ENCODE data around the gene DDT.
"Not testable (repeated sequence)": the region's sequence is repeated elsewhere in the genome, so short reads cannot be mapped to it uniquely, and the experiment has no call there.

DDT gene

GRCh38 chr22:24006207-24006913, 32.1 kb upstream of the DDT start:
- Histone ChIP-seq H3K4me1 (ENCODE audit: control insufficient read depth in 1 of 2, insufficient read depth in 2 of 2, low read length in 2 of 2) (no peaks in the 10 kb centered on the region), H3K9me3 (ENCODE audit: control insufficient read depth in 1 of 2, low read length in 2 of 2) (no peaks in the 10 kb centered on the region), H3K27me3 (ENCODE audit: low read depth, low read length) (no peaks in the 10 kb centered on the region), H3K36me3 (ENCODE audit: control insufficient read depth in 1 of 2, insufficient read depth in 2 of 2, low read length in 2 of 2) (no peaks in the 10 kb centered on the region), H3K4me3 (ENCODE audit: low read depth in 1 of 2, low read length in 2 of 2) (no peak overlapping the region), H3K27ac (ENCODE audit: low read length) (no peak overlapping the region)

- H3K9me3 ChIP-seq (ENCODE audit: control insufficient read depth in 1 of 2, low read length in 2 of 2) = no peaks in the 10 kb centered on the region
- no peaks in the 10 kb centered on the region for H3K36me3 ChIP-seq (ENCODE audit: control insufficient read depth in 1 of 2, insufficient read depth in 2 of 2, low read length in 2 of 2)
- H3K4me1 ChIP-seq (ENCODE audit: control insufficient read depth in 1 of 2, insufficient read depth in 2 of 2, low read length in 2 of 2) = no peaks in the 10 kb centered on the region
- H3K27ac ChIP-seq (ENCODE audit: low read length) = no peak within 1 kb of the TSS
- no peaks in the 10 kb centered on the region for H3K27me3 ChIP-seq (ENCODE audit: low read depth, low read length)
- no peak within 1 kb of the TSS for H3K4me3 ChIP-seq (ENCODE audit: low read depth in 1 of 2, low read length in 2 of 2)
These were observed 31.0 kb upstream of the DDT start, which contains the start of gene GSTT4 for GRCh38 chr22:24005201-24005600. TSS of gene GSTT4 (minus strand) at chr22:24005453. CDS start at chr22:24005356, 97 bp downstream.

- H3K36me3 ChIP-seq (ENCODE audit: control insufficient read depth in 1 of 2, insufficient read depth in 2 of 2, low read length in 2 of 2) = no peaks in the 10 kb centered on the region
- H3K27ac ChIP-seq (ENCODE audit: low read length) = no peak overlapping the region
- H3K4me1 ChIP-seq (ENCODE audit: control insufficient read depth in 1 of 2, insufficient read depth in 2 of 2, low read length in 2 of 2) = no peaks in the 10 kb centered on the region
- no peaks in the 10 kb centered on the region for H3K27me3 ChIP-seq (ENCODE audit: low read depth, low read length)
- H3K9me3 ChIP-seq (ENCODE audit: control insufficient read depth in 1 of 2, low read length in 2 of 2) = no peaks in the 10 kb centered on the region
- no peak overlapping the region for H3K4me3 ChIP-seq (ENCODE audit: low read depth in 1 of 2, low read length in 2 of 2)
These were observed 29.6 kb upstream of the DDT start for GRCh38 chr22:24003887-24004286.

- no peak overlapping the region for H3K27ac ChIP-seq (ENCODE audit: low read length)
- no peak overlapping the region for H3K4me3 ChIP-seq (ENCODE audit: low read depth in 1 of 2, low read length in 2 of 2)
- no peaks in the 10 kb centered on the region for H3K27me3 ChIP-seq (ENCODE audit: low read depth, low read length)
- H3K9me3 ChIP-seq (ENCODE audit: control insufficient read depth in 1 of 2, low read length in 2 of 2) = no peaks in the 10 kb centered on the region
- no peaks in the 10 kb centered on the region for H3K4me1 ChIP-seq (ENCODE audit: control insufficient read depth in 1 of 2, insufficient read depth in 2 of 2, low read length in 2 of 2)
- no peaks in the 10 kb centered on the region for H3K36me3 ChIP-seq (ENCODE audit: control insufficient read depth in 1 of 2, insufficient read depth in 2 of 2, low read length in 2 of 2)
These were observed 28.6 kb upstream of the DDT start for GRCh38 chr22:24002851-24003250.

- H3K27me3 ChIP-seq (ENCODE audit: low read depth, low read length) = no peaks in the 10 kb centered on the region
- no peaks in the 10 kb centered on the region for H3K9me3 ChIP-seq (ENCODE audit: control insufficient read depth in 1 of 2, low read length in 2 of 2)
- no peaks in the 10 kb centered on the region for H3K36me3 ChIP-seq (ENCODE audit: control insufficient read depth in 1 of 2, insufficient read depth in 2 of 2, low read length in 2 of 2)
- no peaks in the 10 kb centered on the region for H3K4me1 ChIP-seq (ENCODE audit: control insufficient read depth in 1 of 2, insufficient read depth in 2 of 2, low read length in 2 of 2)
- no peak overlapping the region for H3K27ac ChIP-seq (ENCODE audit: low read length)
- no peak overlapping the region for H3K4me3 ChIP-seq (ENCODE audit: low read depth in 1 of 2, low read length in 2 of 2)
These were observed 28.0 kb upstream of the DDT start for GRCh38 chr22:24002272-24002671.

- no peaks in the 10 kb centered on the region for H3K4me1 ChIP-seq (ENCODE audit: control insufficient read depth in 1 of 2, insufficient read depth in 2 of 2, low read length in 2 of 2)
- no peak overlapping the region for H3K4me3 ChIP-seq (ENCODE audit: low read depth in 1 of 2, low read length in 2 of 2)
- no peaks in the 10 kb centered on the region for H3K27me3 ChIP-seq (ENCODE audit: low read depth, low read length)
- no peak overlapping the region for H3K27ac ChIP-seq (ENCODE audit: low read length)
- no peaks in the 10 kb centered on the region for H3K36me3 ChIP-seq (ENCODE audit: control insufficient read depth in 1 of 2, insufficient read depth in 2 of 2, low read length in 2 of 2)
- H3K9me3 ChIP-seq (ENCODE audit: control insufficient read depth in 1 of 2, low read length in 2 of 2) = no peaks in the 10 kb centered on the region
These were observed 27.1 kb upstream of the DDT start for GRCh38 chr22:24001314-24001713.

- H3K9me3 ChIP-seq (ENCODE audit: control insufficient read depth in 1 of 2, low read length in 2 of 2); H3K4me1 ChIP-seq (ENCODE audit: control insufficient read depth in 1 of 2, insufficient read depth in 2 of 2, low read length in 2 of 2); H3K27me3 ChIP-seq (ENCODE audit: low read depth, low read length); H3K4me3 ChIP-seq (ENCODE audit: low read depth in 1 of 2, low read length in 2 of 2); H3K27ac ChIP-seq (ENCODE audit: low read length); H3K36me3 ChIP-seq (ENCODE audit: control insufficient read depth in 1 of 2, insufficient read depth in 2 of 2, low read length in 2 of 2): not testable (repeated sequence)
These were observed 25.5 kb upstream of the DDT start for GRCh38 chr22:23999779-24000178.

GRCh38 chr22:23997092-23997491, 22.9 kb upstream of the DDT start:
- Histone ChIP-seq H3K27ac (ENCODE audit: low read length) (no peak overlapping the region), H3K4me3 (ENCODE audit: low read depth in 1 of 2, low read length in 2 of 2) (no peak overlapping the region), H3K9me3 (ENCODE audit: control insufficient read depth in 1 of 2, low read length in 2 of 2) (no peaks in the 10 kb centered on the region), H3K36me3 (ENCODE audit: control insufficient read depth in 1 of 2, insufficient read depth in 2 of 2, low read length in 2 of 2) (no peaks in the 10 kb centered on the region), H3K27me3 (ENCODE audit: low read depth, low read length) (no peaks in the 10 kb centered on the region), H3K4me1 (ENCODE audit: control insufficient read depth in 1 of 2, insufficient read depth in 2 of 2, low read length in 2 of 2) (no peaks in the 10 kb centered on the region)

- not testable (repeated sequence) for H3K9me3 ChIP-seq (ENCODE audit: control insufficient read depth in 1 of 2, low read length in 2 of 2); H3K4me1 ChIP-seq (ENCODE audit: control insufficient read depth in 1 of 2, insufficient read depth in 2 of 2, low read length in 2 of 2); H3K27me3 ChIP-seq (ENCODE audit: low read depth, low read length); H3K27ac ChIP-seq (ENCODE audit: low read length); H3K4me3 ChIP-seq (ENCODE audit: low read depth in 1 of 2, low read length in 2 of 2); H3K36me3 ChIP-seq (ENCODE audit: control insufficient read depth in 1 of 2, insufficient read depth in 2 of 2, low read length in 2 of 2)
These were observed 19.4 kb upstream of the DDT start for GRCh38 chr22:23993581-23994177.

- not testable (repeated sequence) for H3K4me3 ChIP-seq (ENCODE audit: low read depth in 1 of 2, low read length in 2 of 2); H3K27me3 ChIP-seq (ENCODE audit: low read depth, low read length); H3K36me3 ChIP-seq (ENCODE audit: control insufficient read depth in 1 of 2, insufficient read depth in 2 of 2, low read length in 2 of 2); H3K9me3 ChIP-seq (ENCODE audit: control insufficient read depth in 1 of 2, low read length in 2 of 2); H3K4me1 ChIP-seq (ENCODE audit: control insufficient read depth in 1 of 2, insufficient read depth in 2 of 2, low read length in 2 of 2); H3K27ac ChIP-seq (ENCODE audit: low read length)
These were observed 18.8 kb upstream of the DDT start for GRCh38 chr22:23993080-23993479.

- H3K27me3 ChIP-seq (ENCODE audit: low read depth, low read length); H3K27ac ChIP-seq (ENCODE audit: low read length); H3K9me3 ChIP-seq (ENCODE audit: control insufficient read depth in 1 of 2, low read length in 2 of 2); H3K36me3 ChIP-seq (ENCODE audit: control insufficient read depth in 1 of 2, insufficient read depth in 2 of 2, low read length in 2 of 2); H3K4me1 ChIP-seq (ENCODE audit: control insufficient read depth in 1 of 2, insufficient read depth in 2 of 2, low read length in 2 of 2); H3K4me3 ChIP-seq (ENCODE audit: low read depth in 1 of 2, low read length in 2 of 2): not testable (repeated sequence)
These were observed 15.5 kb upstream of the DDT start for GRCh38 chr22:23989583-23990244.

Measured in muscle layer of duodenum (tissue), 2 donors.